ENCODE measurements around the gene CTSL.
A peak's percentile ranks its signal among the peaks of the same experiment; 100 is the strongest.

CTSL gene

GRCh38 chr9:87725900-87726709 lies at the start of gene CTSL:
TSS of gene CTSL (plus strand) at chr9:87726119. CDS start at chr9:87727604, 1,485 bp downstream.
- Histone ChIP-seq H3K36me3 (ENCODE audit: control insufficient read depth, insufficient read depth, low read length) (no peaks in the 10 kb centered on the region), H3K4me1 (ENCODE audit: control insufficient read depth, insufficient read depth, low read length) (no peaks in the 10 kb centered on the region), H3K27me3 (ENCODE audit: control insufficient read depth, insufficient read depth, low read length) (peaks cover 20% of the 10 kb centered on the region), H3K9ac (ENCODE audit: low read depth, low read length) (peak within 1 kb of the TSS; percentile 55), H3K4me3 (ENCODE audit: low read depth, low read length) (peak within 1 kb of the TSS; percentile 84), H3K9me3 (ENCODE audit: control insufficient read depth, insufficient read depth, low read length) (no peaks in the 10 kb centered on the region)

DNA sequence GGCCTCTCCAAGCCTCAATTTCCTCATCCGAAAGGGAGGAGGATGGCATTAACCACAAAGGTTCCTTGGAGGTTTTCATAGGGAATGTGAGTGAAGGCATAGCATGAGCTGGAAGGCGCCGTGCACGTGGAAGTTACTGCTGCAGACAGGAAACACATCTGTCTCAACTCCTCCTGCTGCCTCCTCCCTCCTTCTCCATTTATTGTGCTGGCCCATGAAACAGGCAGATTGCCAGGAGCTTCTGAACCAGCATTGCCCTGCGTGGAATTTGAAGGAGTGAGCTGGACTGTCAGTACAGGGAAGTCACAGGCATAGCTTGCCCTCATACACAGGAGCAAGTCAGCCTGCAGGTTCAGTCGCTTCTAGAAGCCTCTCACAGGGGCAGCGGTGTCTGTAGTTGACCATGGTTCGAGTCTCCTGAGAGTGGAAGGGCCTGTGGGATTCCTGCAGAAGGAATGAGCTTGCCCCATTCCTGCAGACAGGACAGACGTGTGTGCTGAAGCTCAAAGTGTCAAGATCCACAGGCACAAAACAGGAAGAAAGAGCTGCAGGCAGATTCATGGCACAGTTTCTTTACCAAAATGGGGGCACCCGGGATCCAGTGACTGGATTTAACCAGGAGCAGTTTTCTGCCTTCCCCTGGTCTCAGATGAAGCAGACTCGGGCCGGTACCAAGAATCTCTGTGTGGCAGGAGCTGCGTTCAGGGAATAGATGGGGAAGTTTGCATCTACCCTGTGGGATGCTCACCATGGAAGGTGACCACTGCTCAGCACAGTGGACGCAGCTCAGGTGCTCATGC lies 48.7 kb upstream of the CTSL start:
- Histone ChIP-seq H3K36me3 (ENCODE audit: control insufficient read depth, insufficient read depth, low read length) (peaks cover 17% of the 10 kb centered on the region), H3K27me3 (ENCODE audit: control insufficient read depth, insufficient read depth, low read length) (no peaks in the 10 kb centered on the region), H3K4me3 (ENCODE audit: low read depth, low read length) (no peak overlapping the region), H3K4me1 (ENCODE audit: control insufficient read depth, insufficient read depth, low read length) (no peaks in the 10 kb centered on the region), H3K9ac (ENCODE audit: low read depth, low read length) (no peak overlapping the region), H3K9me3 (ENCODE audit: control insufficient read depth, insufficient read depth, low read length) (no peaks in the 10 kb centered on the region)

- Histone ChIP-seq H3K4me3 (ENCODE audit: low read depth, low read length) (no peak overlapping the region), H3K36me3 (ENCODE audit: control insufficient read depth, insufficient read depth, low read length) (peaks cover 19% of the 10 kb centered on the region), H3K4me1 (ENCODE audit: control insufficient read depth, insufficient read depth, low read length) (no peaks in the 10 kb centered on the region), H3K27me3 (ENCODE audit: control insufficient read depth, insufficient read depth, low read length) (no peaks in the 10 kb centered on the region), H3K9me3 (ENCODE audit: control insufficient read depth, insufficient read depth, low read length) (no peaks in the 10 kb centered on the region), H3K9ac (ENCODE audit: low read depth, low read length) (no peak overlapping the region)
Observed at GRCh38 chr9:87677776-87678587, 47.9 kb upstream of the CTSL start.

- Histone ChIP-seq H3K9me3 (ENCODE audit: control insufficient read depth, insufficient read depth, low read length) (no peaks in the 10 kb centered on the region), H3K4me1 (ENCODE audit: control insufficient read depth, insufficient read depth, low read length) (no peaks in the 10 kb centered on the region), H3K27me3 (ENCODE audit: control insufficient read depth, insufficient read depth, low read length) (no peaks in the 10 kb centered on the region), H3K4me3 (ENCODE audit: low read depth, low read length) (no peak overlapping the region), H3K9ac (ENCODE audit: low read depth, low read length) (no peak overlapping the region), H3K36me3 (ENCODE audit: control insufficient read depth, insufficient read depth, low read length) (peaks cover 20% of the 10 kb centered on the region)
Observed at GRCh38 chr9:87678650-87679355, 47.1 kb upstream of the CTSL start.

DNA sequence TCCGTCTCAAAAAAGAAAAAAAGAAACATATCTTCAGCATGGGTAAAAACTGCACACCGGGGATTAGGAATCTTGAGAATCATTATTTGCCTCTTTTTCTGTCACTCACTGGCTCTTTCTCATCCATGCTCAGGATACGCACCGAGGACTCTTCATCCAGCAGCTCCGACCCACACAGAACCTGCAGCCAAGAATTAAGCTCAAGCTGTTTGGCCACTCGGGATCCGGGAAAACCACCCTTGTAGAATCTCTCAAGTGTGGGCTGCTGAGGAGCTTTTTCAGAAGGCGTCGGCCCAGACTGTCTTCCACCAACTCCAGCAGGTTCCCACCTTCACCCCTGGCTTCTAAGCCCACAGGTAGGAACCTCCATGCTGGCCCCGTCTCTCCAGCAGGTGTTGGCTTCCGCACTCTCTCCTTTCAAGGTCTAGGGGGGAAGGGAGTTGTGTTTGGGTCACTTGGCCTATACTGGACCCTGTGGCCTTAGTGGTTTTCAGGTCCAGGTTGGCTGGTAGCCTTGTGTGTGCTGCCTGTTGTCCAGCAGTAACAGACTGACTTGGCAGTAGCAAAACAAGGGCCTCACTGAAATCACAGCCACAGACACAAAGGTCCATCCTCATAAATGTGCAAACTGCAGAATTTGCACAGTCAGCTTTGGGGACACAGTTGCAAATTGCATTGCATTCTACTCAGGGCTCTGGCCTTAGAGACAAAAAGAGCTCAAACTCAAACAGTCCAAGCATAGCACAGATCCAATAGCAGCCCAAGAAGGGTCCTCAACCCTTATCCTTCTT lies 44.5 kb upstream of the CTSL start:
- Histone ChIP-seq H3K4me1 (ENCODE audit: control insufficient read depth, insufficient read depth, low read length) (no peaks in the 10 kb centered on the region), H3K9me3 (ENCODE audit: control insufficient read depth, insufficient read depth, low read length) (no peaks in the 10 kb centered on the region), H3K4me3 (ENCODE audit: low read depth, low read length) (no peak overlapping the region), H3K27me3 (ENCODE audit: control insufficient read depth, insufficient read depth, low read length) (no peaks in the 10 kb centered on the region), H3K9ac (ENCODE audit: low read depth, low read length) (no peak overlapping the region), H3K36me3 (ENCODE audit: control insufficient read depth, insufficient read depth, low read length) (peaks cover 27% of the 10 kb centered on the region)

DNA sequence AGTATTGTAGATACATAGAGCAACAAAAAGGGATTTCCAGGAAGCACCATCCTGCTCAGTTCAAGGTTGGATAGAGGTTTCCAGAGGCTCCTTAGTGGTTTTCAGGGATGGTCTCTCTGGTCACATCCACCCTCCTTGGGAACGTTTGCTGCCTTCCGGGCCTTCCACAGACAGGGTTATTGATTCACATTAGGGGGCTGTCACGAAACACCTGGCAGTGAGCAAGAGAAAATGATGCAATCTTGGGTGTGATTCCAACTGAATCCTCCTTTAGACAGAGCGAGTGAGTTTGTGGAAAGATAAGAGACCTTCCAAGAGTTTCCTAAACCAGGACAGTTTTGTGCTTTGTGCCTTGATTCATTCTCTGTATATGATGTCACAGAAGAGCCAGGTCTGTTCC lies 43.8 kb upstream of the CTSL start:
- Histone ChIP-seq H3K36me3 (ENCODE audit: control insufficient read depth, insufficient read depth, low read length) (peaks cover 28% of the 10 kb centered on the region), H3K4me1 (ENCODE audit: control insufficient read depth, insufficient read depth, low read length) (no peaks in the 10 kb centered on the region)

DNA sequence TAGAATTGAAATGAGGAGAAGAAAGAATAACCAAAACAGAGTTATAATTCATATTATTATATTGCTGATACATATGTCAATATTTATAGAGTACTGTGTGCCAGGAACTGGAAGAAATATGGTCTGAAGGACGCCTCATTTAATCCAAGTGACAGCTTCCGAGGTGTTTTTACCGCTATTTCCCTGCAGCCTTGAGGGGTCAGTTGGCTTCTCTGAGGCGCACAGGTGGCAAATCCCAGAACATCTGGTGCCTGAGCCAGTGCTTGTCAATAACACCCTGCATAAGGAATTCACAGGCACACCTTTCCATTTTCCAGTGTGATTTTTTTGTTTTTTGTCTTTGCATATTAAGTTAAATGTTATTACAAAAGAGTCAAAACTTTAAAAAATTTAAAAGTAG lies 43.3 kb upstream of the CTSL start:
- H3K36me3 ChIP-seq (ENCODE audit: control insufficient read depth, insufficient read depth, low read length): peaks cover 26% of the 10 kb centered on the region
- no peaks in the 10 kb centered on the region for H3K4me1 ChIP-seq (ENCODE audit: control insufficient read depth, insufficient read depth, low read length)

More for the DNA sequence above, 43.8 kb upstream of the CTSL start:
- Histone ChIP-seq H3K27me3 (ENCODE audit: control insufficient read depth, insufficient read depth, low read length) (no peaks in the 10 kb centered on the region), H3K4me3 (ENCODE audit: low read depth, low read length) (no peak overlapping the region), H3K9ac (ENCODE audit: low read depth, low read length) (no peak overlapping the region), H3K9me3 (ENCODE audit: control insufficient read depth, insufficient read depth, low read length) (no peaks in the 10 kb centered on the region)

DNA sequence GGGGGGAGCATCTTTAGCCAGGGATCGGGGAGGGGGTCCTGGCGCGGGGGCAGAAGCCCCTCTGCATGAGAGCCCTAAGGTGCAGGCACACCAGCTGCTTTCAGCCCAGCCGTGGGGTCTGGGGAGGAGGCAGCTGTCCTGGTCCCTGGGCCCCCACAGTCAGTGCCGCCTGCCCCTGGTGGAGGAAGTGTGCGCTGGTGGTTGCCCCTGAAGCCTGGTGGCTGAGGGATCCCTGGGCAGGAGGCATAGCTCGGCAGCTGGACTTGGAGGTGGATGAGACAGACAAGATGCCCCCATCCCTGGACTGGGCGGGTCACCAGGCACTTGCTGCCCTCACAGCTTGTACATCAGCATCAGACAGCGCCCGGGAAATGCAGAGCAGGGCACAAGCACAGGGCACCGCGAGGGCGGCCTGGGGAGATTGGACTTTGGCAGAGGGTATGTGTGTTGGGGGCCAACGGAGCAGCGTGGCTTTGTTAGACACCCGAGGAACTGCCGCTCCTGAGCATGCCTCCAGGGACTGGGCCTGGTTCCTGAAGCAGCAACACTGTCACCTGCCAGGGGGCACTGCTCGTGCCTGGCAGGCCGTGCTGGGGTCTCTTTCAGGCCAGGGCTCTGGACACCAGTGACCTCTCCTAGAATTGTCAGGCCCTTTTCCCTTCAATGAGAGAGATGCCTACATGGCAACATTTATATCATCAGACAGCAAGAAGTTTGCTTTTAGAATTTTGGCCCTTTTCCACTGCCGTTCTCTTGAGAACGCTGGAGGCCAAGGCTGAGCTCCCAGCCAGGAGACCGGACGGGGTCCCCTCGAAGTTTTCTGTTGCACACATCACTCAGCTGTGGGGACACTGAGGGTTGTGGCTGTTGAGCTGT lies 41.9 kb upstream of the CTSL start:
- H3K9me3 ChIP-seq (ENCODE audit: control insufficient read depth, insufficient read depth, low read length): no peaks in the 10 kb centered on the region
- H3K36me3 ChIP-seq (ENCODE audit: control insufficient read depth, insufficient read depth, low read length): peaks cover 26% of the 10 kb centered on the region
- no peak overlapping the region for H3K9ac ChIP-seq (ENCODE audit: low read depth, low read length)
- no peaks in the 10 kb centered on the region for H3K27me3 ChIP-seq (ENCODE audit: control insufficient read depth, insufficient read depth, low read length)
- no peak overlapping the region for H3K4me3 ChIP-seq (ENCODE audit: low read depth, low read length)
- H3K4me1 ChIP-seq (ENCODE audit: control insufficient read depth, insufficient read depth, low read length): no peaks in the 10 kb centered on the region

More for the DNA sequence above, 43.3 kb upstream of the CTSL start:
- H3K9me3 ChIP-seq (ENCODE audit: control insufficient read depth, insufficient read depth, low read length): no peaks in the 10 kb centered on the region
- no peak overlapping the region for H3K9ac ChIP-seq (ENCODE audit: low read depth, low read length)
- no peak overlapping the region for H3K4me3 ChIP-seq (ENCODE audit: low read depth, low read length)
- no peaks in the 10 kb centered on the region for H3K27me3 ChIP-seq (ENCODE audit: control insufficient read depth, insufficient read depth, low read length)

- Histone ChIP-seq H3K9me3 (ENCODE audit: control insufficient read depth, insufficient read depth, low read length) (no peaks in the 10 kb centered on the region), H3K27me3 (ENCODE audit: control insufficient read depth, insufficient read depth, low read length) (no peaks in the 10 kb centered on the region), H3K4me3 (ENCODE audit: low read depth, low read length) (no peak overlapping the region), H3K9ac (ENCODE audit: low read depth, low read length) (no peak overlapping the region), H3K36me3 (ENCODE audit: control insufficient read depth, insufficient read depth, low read length) (peaks cover 26% of the 10 kb centered on the region), H3K4me1 (ENCODE audit: control insufficient read depth, insufficient read depth, low read length) (no peaks in the 10 kb centered on the region)
Observed at GRCh38 chr9:87684627-87685219, 41.2 kb upstream of the CTSL start.

DNA sequence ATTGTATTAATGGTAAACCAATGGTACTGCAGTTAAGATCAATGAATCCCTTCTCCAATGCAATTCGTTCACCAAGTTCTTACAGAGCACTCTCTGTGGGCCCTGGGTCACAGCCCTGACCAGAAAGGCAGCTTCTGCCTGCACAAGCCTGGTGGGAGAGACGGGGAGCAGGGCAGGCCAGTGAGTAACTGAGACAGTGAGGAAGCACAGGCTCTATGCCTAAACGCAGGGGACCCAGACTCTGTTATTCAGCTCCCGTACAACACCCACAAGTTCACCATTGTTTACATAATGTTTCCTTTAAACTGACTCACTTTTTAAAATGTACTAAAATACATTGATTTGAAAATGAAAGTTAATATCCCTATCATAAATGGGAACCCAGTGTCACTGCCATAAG lies 40.5 kb upstream of the CTSL start:
- H3K4me1 ChIP-seq (ENCODE audit: control insufficient read depth, insufficient read depth, low read length): no peaks in the 10 kb centered on the region
- no peak overlapping the region for H3K9ac ChIP-seq (ENCODE audit: low read depth, low read length)
- H3K36me3 ChIP-seq (ENCODE audit: control insufficient read depth, insufficient read depth, low read length): peaks cover 26% of the 10 kb centered on the region
- no peaks in the 10 kb centered on the region for H3K9me3 ChIP-seq (ENCODE audit: control insufficient read depth, insufficient read depth, low read length)
- H3K4me3 ChIP-seq (ENCODE audit: low read depth, low read length): no peak overlapping the region
- no peaks in the 10 kb centered on the region for H3K27me3 ChIP-seq (ENCODE audit: control insufficient read depth, insufficient read depth, low read length)
